ENCODE data around the gene NKX1-1.

DNA sequence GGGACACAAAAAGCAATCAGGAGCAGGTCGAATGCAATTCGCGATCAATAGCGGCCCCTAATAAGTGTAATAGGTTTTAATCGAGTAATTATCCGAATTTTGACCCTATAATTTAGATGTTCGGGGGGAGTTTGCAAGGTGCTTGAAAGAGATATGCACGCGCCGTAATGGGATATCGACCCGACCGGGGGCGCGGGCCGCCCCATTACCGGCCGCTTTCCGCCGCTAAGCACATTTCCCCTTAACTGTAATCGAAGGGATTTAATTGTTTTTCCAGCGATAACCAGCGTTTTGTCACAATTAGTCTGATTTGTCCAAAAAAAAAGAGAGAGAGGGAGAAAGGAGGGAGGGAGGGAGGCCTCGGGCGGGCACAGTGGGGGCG is 997 bp downstream of the NKX1-1 start:
- TF ChIP-seq, protein P1, sequence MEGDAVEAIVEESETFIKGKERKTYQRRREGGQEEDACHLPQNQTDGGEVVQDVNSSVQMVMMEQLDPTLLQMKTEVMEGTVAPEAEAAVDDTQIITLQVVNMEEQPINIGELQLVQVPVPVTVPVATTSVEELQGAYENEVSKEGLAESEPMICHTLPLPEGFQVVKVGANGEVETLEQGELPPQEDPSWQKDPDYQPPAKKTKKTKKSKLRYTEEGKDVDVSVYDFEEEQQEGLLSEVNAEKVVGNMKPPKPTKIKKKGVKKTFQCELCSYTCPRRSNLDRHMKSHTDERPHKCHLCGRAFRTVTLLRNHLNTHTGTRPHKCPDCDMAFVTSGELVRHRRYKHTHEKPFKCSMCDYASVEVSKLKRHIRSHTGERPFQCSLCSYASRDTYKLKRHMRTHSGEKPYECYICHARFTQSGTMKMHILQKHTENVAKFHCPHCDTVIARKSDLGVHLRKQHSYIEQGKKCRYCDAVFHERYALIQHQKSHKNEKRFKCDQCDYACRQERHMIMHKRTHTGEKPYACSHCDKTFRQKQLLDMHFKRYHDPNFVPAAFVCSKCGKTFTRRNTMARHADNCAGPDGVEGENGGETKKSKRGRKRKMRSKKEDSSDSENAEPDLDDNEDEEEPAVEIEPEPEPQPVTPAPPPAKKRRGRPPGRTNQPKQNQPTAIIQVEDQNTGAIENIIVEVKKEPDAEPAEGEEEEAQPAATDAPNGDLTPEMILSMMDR (IDR thresholded peaks at IDR 0.05; ENCODE audit: control extremely low read depth in 1 of 3, insufficient read depth in 1 of 3, low read depth in 1 of 3, low read length in 3 of 3), result no peak
- no peak for TF ChIP-seq PHF8 (conservative IDR thresholded peaks at IDR 0.05; ENCODE audit: low read depth, low read length)
- TF ChIP-seq EZH2 (IDR thresholded peaks at IDR 0.05; ENCODE audit: low read depth, low read length, severe bottlenecking), result peak; percentile 25
- no peak for TF ChIP-seq CTBP2 (IDR thresholded peaks at IDR 0.05; ENCODE audit: borderline replicate concordance, insufficient read depth, insufficient read length, low read length)
- no peak for TF ChIP-seq RAD21 (IDR thresholded peaks at IDR 0.05 in 1 of 2, conservative IDR thresholded peaks at IDR 0.05 in 1 of 2; ENCODE audit: low read depth in 2 of 2, low read length in 2 of 2)
- TF ChIP-seq TAF1 (IDR thresholded peaks at IDR 0.05; ENCODE audit: low read depth, low read length), result no peak
- no peak for TF ChIP-seq CBX8 (IDR thresholded peaks at IDR 0.05; ENCODE audit: borderline replicate concordance, low read depth, low read length)
- TF ChIP-seq, protein P2, sequence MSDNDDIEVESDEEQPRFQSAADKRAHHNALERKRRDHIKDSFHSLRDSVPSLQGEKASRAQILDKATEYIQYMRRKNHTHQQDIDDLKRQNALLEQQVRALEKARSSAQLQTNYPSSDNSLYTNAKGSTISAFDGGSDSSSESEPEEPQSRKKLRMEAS (IDR thresholded peaks at IDR 0.05), result no peak
- no peak for TF ChIP-seq POLR2A (IDR thresholded peaks at IDR 0.05; ENCODE audit: control extremely low read depth in 1 of 2, low read depth in 2 of 2, low read length in 2 of 2)
- no peak for TF ChIP-seq JUND (IDR thresholded peaks at IDR 0.05; ENCODE audit: low read length)
- TF ChIP-seq CHD2 (IDR thresholded peaks at IDR 0.05; ENCODE audit: low read length), result no peak
- no peak for TF ChIP-seq ZNF274 (IDR thresholded peaks at IDR 0.05; ENCODE audit: borderline replicate concordance, extremely low read depth, low read length)
- no peak for TF ChIP-seq HDAC2 (IDR thresholded peaks at IDR 0.05; ENCODE audit: borderline replicate concordance in 1 of 2, low read depth in 2 of 2, low read length in 2 of 2)
- TF ChIP-seq YY1 (IDR thresholded peaks at IDR 0.05; ENCODE audit: low read depth, low read length), result no peak

All from H1 (cell line).